Panc1 (cell line): ENCODE data around the gene BCL3. TPM values are rescaled to one million over a fixed set of nuclear protein-coding genes. Genes with fewer than 3 reads are reported as not detected.
A peak's percentile ranks its signal among the peaks of the same experiment; 100 is the strongest.

ENCODE experiments used
- ATAC-seq: fragments of 200-7000 bp; cut with Tn5 transposase; 2 replicates; pipeline ENCODE4 v1.9.1; 2020; ENCODE audit warnings: mild to moderate bottlenecking, moderate library complexity
- BruUV-seq: library from RNA; stranded (reverse); fragments of 400-500 nt; replicated peaks from 2 replicates; lab custom pipeline; 2021; lab: Mats Ljungman, UMichigan
- CTCF ChIA-PET: fragments of 300-600 bp; sonication (Branson Sonifier 250); formaldehyde crosslinking; loops from one replicate; lab custom pipeline; 2022; ENCODE audit warnings: antibody characterized with exemption; lab: Charles Lee
- POLR2A ChIA-PET: fragments of 300-600 bp; sonication (Branson Sonifier 250); formaldehyde crosslinking; loops from one replicate; lab custom pipeline; 2022; ENCODE audit warnings: antibody characterized with exemption; lab: Charles Lee
- DNase-seq: peaks from one replicate; pipeline ENCODE4 v3.0.0-alpha.2; 2010; ENCODE audit warnings: low read depth, low spot score
- H3K27ac ChIP-seq: 2 replicates; pipeline ENCODE4 v1.5.1; 2011; ENCODE audit warnings: mild to moderate bottlenecking, low read length, inconsistent platforms
- H3K27me3 ChIP-seq: fragments of 200-500 bp; sonication (Bioruptor generic); 2 replicates; pipeline ENCODE4 v1.6.0; 2014; ENCODE audit warnings: low read length, inconsistent platforms; ENCODE audit not compliant: control insufficient read depth, insufficient read depth
- H3K36me3 ChIP-seq: fragments of 200-500 bp; sonication (Bioruptor generic); 2 replicates; pipeline ENCODE4 v1.5.1; 2014; ENCODE audit warnings: inconsistent platforms, mild to moderate bottlenecking, low read length, moderate library complexity; ENCODE audit not compliant: control insufficient read depth, insufficient read depth
- H3K4me1 ChIP-seq: 2 replicates; pipeline ENCODE4 v1.5.1; 2011; ENCODE audit warnings: inconsistent platforms, mild to moderate bottlenecking, low read length, moderate library complexity; ENCODE audit not compliant: control insufficient read depth, insufficient read depth
- H3K4me3 ChIP-seq, 2 experiments: 2 replicates each; pipeline ENCODE4 v1.5.1; 2011 to 2012; ENCODE audit warnings: low read depth in 2 of 2, low read length in 2 of 2, mild to moderate bottlenecking in 2 of 2, inconsistent platforms in 1 of 2, moderate library complexity in 1 of 2
- H3K9me3 ChIP-seq: fragments of 200-500 bp; sonication (Bioruptor generic); 2 replicates; pipeline ENCODE4 v1.5.1; 2014; ENCODE audit warnings: low read depth, mild to moderate bottlenecking, inconsistent platforms, low read length, moderate library complexity; ENCODE audit not compliant: control insufficient read depth, insufficient read depth
- POLR2AphosphoS5 ChIP-seq: IDR thresholded peaks from 2 replicates; pipeline ENCODE4 v1.6.1; 2012; ENCODE audit warnings: mild to moderate bottlenecking, low read depth, low read length, moderate library complexity
- SIN3A ChIP-seq: IDR thresholded peaks from 2 replicates; pipeline ENCODE4 v1.6.1; 2012; ENCODE audit warnings: low read depth, mild to moderate bottlenecking, low read length, moderate library complexity, borderline replicate concordance; ENCODE audit not compliant: insufficient read depth
- TCF7L2 ChIP-seq: IDR thresholded peaks from 2 replicates; pipeline ENCODE4 v1.6.1; 2011; ENCODE audit warnings: mild to moderate bottlenecking, low read depth, low read length, inconsistent platforms
- in situ Hi-C: cut with HindIII; loops from 2 replicates; pipeline ENCODE4 v1.10.0; 2016; ENCODE audit warnings: low sequenced_read_pairs, low pct_unique_long_range_greater_than_20kb
- intact Hi-C: fragments of 100-400 bp; cut with micrococcal nuclease; formaldehyde crosslinking; loops from one replicate; pipeline ENCODE4 v1.10.0; 2022; ENCODE audit not compliant: unreplicated experiment
- total RNA-seq: library from RNA; stranded (reverse); gene quantifications from one replicate; pipeline ENCODE4 v1.2.1, GENCODE V29; 2021; ENCODE audit not compliant: unreplicated experiment
- TF ChIP-seq, protein P1 (sequence below): fragments of 450-650 bp; IDR thresholded peaks from 2 replicates; pipeline ENCODE4 v1.5.1; 2017; ENCODE audit warnings: mild to moderate bottlenecking
- TF ChIP-seq, protein P2 (sequence below), 2 experiments: IDR thresholded peaks; 2 replicates each; pipeline ENCODE4 v1.6.1; 2011 to 2012; ENCODE audit warnings: low read depth in 2 of 2, control low read depth in 1 of 2, low read length in 1 of 2, mild to moderate bottlenecking in 1 of 2, moderate library complexity in 1 of 2; ENCODE audit not compliant: insufficient read depth in 1 of 2

Gene BCL3
- total RNA-seq, 1 experiment from 2014 or later, result 48.5 TPM

DNA sequence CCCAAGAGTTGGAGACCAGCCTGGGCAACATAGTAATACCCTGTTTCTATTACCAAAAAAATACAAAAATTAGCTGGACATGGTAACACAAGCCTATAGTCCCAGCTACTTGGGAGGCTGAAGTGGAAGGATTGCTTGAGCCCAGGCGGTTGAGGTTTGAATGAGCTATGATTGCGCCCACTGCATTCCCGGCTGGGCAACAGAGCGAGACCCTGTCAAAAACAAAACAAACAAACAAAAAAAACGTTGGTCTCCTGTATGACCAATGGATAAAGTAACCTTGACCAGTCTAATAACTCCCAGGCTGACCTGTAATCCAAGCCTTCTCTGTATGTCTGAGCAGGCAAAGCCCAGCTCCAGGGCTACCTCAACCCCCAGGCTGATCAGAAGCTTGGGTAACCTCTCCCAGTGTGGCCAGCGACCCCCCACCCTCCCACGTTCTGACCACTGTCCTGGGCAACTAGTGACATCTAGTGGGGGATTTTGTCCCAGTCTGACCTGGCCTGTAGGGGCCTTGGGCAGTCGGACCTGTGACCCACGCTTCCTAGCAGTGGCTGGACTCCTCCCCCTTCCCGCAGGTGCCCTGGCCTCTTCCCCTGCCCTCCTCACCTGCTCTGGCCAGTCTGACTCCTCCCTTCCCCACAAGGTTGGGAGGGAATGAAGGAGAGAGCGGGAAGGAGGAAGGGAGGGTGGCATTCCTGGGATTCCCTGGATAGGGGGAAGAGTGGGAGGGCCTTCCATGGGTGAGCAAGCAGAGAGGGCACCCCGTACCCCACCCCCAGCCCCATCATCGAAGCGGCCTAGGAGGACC, 59.3 kb downstream of the BCL3 start:
- Histone ChIP-seq H3K4me3 (peak overlapping the region in 1 of 2 experiments; percentile 35; a peak in 1 of 4 replicates), H3K9me3 (no peaks in the 10 kb centered on the region), H3K36me3 (no peaks in the 10 kb centered on the region), H3K27me3 (no peaks in the 10 kb centered on the region), H3K4me1 (peaks cover 13% of the 10 kb centered on the region), H3K27ac (peak overlapping the region; percentile 26)
- in situ Hi-C loops (no loop called here), intact Hi-C loops (no loop called here)
- ChIA-PET CTCF (interaction anchor here (0.6 to 1.4 kb wide), 4 partner anchors 11 to 84 kb away, joined by 3 to 4 read pairs (median 4); partner anchors contain the start of gene NECTIN2), POLR2A (no interaction called here)
- ATAC-seq (peak; percentile 84), DNase-seq (no peak)
- BruUV-seq, result no TSS peak
- no peak for TF ChIP-seq POLR2AphosphoS5
- TF ChIP-seq, protein P1, sequence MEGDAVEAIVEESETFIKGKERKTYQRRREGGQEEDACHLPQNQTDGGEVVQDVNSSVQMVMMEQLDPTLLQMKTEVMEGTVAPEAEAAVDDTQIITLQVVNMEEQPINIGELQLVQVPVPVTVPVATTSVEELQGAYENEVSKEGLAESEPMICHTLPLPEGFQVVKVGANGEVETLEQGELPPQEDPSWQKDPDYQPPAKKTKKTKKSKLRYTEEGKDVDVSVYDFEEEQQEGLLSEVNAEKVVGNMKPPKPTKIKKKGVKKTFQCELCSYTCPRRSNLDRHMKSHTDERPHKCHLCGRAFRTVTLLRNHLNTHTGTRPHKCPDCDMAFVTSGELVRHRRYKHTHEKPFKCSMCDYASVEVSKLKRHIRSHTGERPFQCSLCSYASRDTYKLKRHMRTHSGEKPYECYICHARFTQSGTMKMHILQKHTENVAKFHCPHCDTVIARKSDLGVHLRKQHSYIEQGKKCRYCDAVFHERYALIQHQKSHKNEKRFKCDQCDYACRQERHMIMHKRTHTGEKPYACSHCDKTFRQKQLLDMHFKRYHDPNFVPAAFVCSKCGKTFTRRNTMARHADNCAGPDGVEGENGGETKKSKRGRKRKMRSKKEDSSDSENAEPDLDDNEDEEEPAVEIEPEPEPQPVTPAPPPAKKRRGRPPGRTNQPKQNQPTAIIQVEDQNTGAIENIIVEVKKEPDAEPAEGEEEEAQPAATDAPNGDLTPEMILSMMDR, result peak; percentile 83
- TF ChIP-seq, protein P2, sequence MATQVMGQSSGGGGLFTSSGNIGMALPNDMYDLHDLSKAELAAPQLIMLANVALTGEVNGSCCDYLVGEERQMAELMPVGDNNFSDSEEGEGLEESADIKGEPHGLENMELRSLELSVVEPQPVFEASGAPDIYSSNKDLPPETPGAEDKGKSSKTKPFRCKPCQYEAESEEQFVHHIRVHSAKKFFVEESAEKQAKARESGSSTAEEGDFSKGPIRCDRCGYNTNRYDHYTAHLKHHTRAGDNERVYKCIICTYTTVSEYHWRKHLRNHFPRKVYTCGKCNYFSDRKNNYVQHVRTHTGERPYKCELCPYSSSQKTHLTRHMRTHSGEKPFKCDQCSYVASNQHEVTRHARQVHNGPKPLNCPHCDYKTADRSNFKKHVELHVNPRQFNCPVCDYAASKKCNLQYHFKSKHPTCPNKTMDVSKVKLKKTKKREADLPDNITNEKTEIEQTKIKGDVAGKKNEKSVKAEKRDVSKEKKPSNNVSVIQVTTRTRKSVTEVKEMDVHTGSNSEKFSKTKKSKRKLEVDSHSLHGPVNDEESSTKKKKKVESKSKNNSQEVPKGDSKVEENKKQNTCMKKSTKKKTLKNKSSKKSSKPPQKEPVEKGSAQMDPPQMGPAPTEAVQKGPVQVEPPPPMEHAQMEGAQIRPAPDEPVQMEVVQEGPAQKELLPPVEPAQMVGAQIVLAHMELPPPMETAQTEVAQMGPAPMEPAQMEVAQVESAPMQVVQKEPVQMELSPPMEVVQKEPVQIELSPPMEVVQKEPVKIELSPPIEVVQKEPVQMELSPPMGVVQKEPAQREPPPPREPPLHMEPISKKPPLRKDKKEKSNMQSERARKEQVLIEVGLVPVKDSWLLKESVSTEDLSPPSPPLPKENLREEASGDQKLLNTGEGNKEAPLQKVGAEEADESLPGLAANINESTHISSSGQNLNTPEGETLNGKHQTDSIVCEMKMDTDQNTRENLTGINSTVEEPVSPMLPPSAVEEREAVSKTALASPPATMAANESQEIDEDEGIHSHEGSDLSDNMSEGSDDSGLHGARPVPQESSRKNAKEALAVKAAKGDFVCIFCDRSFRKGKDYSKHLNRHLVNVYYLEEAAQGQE (IDR thresholded peaks at IDR 0.05; ENCODE audit: insufficient read depth in 1 of 2, low read depth in 2 of 2, low read length in 1 of 2), result no peak

DNA sequence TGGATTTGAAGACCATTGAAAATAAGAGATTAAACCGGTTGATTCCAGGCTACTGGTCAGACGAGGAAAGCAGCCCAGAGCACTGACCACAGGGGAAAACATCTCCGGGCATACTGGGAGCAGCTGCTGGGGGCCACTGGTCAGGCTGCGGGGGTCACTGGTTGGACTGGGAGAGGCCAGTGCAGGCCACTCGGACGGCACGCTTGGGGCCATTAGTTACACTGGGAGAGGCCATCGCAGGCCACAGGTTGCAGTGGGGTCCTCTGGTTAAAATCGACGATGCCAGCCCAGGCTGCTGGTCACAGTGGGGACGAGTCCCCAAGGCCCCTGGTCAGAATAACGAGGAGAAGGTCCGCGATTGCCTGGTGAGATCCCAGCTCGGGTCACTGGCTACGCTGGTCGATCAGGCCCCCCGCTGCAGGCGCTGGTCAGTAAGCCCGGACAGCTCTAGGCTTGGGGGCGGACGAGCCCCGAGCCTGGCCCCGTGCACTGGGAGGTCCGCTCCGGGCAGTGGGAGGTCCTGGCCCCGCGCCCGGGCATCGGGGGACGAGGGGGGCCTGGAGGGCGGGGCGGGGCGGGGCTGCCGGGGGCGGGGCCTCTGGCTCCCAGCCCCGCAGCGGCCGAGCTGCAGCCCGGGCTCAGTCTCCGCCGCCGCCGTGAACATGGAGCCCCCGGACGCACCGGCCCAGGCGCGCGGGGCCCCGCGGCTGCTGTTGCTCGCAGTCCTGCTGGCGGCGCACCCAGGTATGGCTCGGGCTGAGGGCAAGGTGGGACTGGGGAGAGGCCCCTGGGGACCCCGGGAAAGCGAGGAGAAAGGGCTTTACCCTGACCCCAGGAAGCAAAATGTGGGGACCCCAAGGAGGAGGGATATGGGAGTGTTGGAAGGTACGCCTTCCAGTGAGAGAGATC, 60.2 kb downstream of the BCL3 start, which contains the start of gene BCAM:
Gene BCAM, plus strand, starts transcription at position 641 of the 909 bp plus-strand sequence. Its CDS starts 22 bp downstream, at position 663.
- ChIA-PET POLR2A (interaction anchor here (0.6 kb wide), 1 partner anchor 1060 kb away, joined by 4 read pairs; no protein-coding TSS in a partner anchor), CTCF (interaction anchor here (0.5 to 0.6 kb wide), 3 partner anchors 23 to 284 kb away, joined by 3 to 7 read pairs (median 6); no protein-coding TSS in a partner anchor)
- H3K36me3 ChIP-seq, result no peaks in the 10 kb centered on the region
- ATAC-seq, result peak; percentile 57
- no peaks in the 10 kb centered on the region for H3K27me3 ChIP-seq
- peaks cover 13% of the 10 kb centered on the region for H3K4me1 ChIP-seq
- in situ Hi-C loops, result no loop called here
- BruUV-seq, result no TSS peak
- TF ChIP-seq POLR2AphosphoS5, result no peak
- TF ChIP-seq TCF7L2, result no peak
- TF ChIP-seq, protein P2 (IDR thresholded peaks at IDR 0.05; ENCODE audit: insufficient read depth in 1 of 2, low read depth in 2 of 2, low read length in 1 of 2), result no peak
- no peak for TF ChIP-seq SIN3A
- TF ChIP-seq, protein P1, result no peak
- intact Hi-C loops, result no loop called here
- no peaks in the 10 kb centered on the region for H3K9me3 ChIP-seq
- peak within 1 kb of the TSS; percentile 48 for H3K27ac ChIP-seq
- DNase-seq, result no peak
- peak within 1 kb of the TSS; percentile 45 to 57 for H3K4me3 ChIP-seq
